Right atrium auricular region (tissue), 2 donors: ENCODE measurements around the gene GPC6. TPM values are rescaled to one million over a fixed set of nuclear protein-coding genes. Genes with fewer than 3 reads are reported as not detected.

Experiments
- DNase-seq: peaks from one replicate; pipeline ENCODE4 v3.0.0-alpha.2; 2019; ENCODE audit warnings: low spot score
- H3K27ac ChIP-seq, 2 donors: fragments of 200-600 bp; sonication (generic); 1 replicate in 1 of 2; 2 replicates in 1 of 2; pipeline ENCODE4 v1.5.1; 2016 to 2019
- H3K27me3 ChIP-seq, 2 donors: fragments of 200-600 bp; sonication (generic); one replicate each; pipeline versions ENCODE4 v1.5.1 to v1.6.0; 2017 to 2019
- H3K36me3 ChIP-seq: fragments of 200-600 bp; sonication (generic); one replicate; pipeline ENCODE4 v1.5.1; 2016
- H3K4me1 ChIP-seq, 2 donors: fragments of 200-600 bp; sonication (generic); one replicate each; pipeline versions ENCODE4 v1.5.1 to v1.6.0; 2017 to 2019
- H3K4me3 ChIP-seq, 2 donors: fragments of 200-600 bp; sonication (generic); 1 replicate in 1 of 2; 2 replicates in 1 of 2; pipeline ENCODE4 v1.5.1; 2017 to 2019; ENCODE audit warnings: mild to moderate bottlenecking in 1 of 2, moderate library complexity in 1 of 2
- H3K9me3 ChIP-seq, 2 donors: fragments of 200-600 bp; sonication (generic); one replicate each; pipeline ENCODE4 v1.5.1; 2019
- total RNA-seq, 2 donors: library from RNA; depleted of rRNA; stranded (reverse); fragments of >200 nt; gene quantifications; one replicate each; pipeline ENCODE4 v1.1.0, GENCODE V29; 2016
- TF ChIP-seq, protein P1 (sequence below), 2 donors: fragments of 200-600 bp; sonication (generic); IDR thresholded peaks; one replicate each; pipeline ENCODE4 v1.5.1; 2019; ENCODE audit warnings: antibody characterized with exemption in 2 of 2

The GPC6 gene
- total RNA-seq, 2 donors from 2014 or later: 1.3 to 3.8 TPM

DNA sequence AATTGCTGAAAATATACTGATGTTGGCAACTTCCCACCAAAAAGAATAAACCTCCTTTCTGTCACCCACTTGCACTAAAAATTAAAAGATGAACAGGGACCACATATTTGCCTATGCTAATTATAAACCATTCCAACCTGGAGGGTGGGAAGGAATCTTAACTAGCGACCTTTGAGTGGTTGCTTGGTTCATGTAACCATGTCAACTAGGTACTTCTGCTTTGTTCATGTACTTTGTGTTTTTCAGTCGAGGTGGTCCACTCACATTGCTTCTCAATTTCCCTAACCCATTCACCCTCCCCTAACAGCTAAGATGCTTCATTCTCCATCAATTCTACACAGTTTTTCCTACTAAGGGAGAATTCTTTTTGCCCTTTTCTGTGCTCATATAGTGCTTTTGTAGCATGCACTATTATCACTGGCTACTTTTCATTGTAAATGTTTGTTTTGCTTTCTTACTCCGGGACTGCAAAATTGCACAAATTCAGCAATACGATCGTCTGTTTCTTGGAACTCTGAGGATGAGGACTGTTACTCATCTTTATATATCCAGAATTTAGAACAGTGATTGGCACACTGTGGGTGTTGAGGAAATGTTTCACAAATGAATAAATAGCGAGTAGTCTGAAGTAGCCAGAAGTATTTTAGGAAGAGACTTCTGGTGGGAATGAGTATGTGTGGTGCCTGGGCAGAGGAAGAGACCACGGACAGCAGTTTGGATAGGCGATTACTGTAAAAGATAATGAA, 187.5 kb downstream of the GPC6 start:
- H3K4me3 ChIP-seq: no peak overlapping the region
- H3K36me3 ChIP-seq: no peaks in the 10 kb centered on the region
- DNase-seq: no peak
- no peaks in the 10 kb centered on the region for H3K9me3 ChIP-seq
- no peaks in the 10 kb centered on the region for H3K4me1 ChIP-seq
- H3K27ac ChIP-seq: no peak overlapping the region
- no peaks in the 10 kb centered on the region for H3K27me3 ChIP-seq
- TF ChIP-seq, protein P1, sequence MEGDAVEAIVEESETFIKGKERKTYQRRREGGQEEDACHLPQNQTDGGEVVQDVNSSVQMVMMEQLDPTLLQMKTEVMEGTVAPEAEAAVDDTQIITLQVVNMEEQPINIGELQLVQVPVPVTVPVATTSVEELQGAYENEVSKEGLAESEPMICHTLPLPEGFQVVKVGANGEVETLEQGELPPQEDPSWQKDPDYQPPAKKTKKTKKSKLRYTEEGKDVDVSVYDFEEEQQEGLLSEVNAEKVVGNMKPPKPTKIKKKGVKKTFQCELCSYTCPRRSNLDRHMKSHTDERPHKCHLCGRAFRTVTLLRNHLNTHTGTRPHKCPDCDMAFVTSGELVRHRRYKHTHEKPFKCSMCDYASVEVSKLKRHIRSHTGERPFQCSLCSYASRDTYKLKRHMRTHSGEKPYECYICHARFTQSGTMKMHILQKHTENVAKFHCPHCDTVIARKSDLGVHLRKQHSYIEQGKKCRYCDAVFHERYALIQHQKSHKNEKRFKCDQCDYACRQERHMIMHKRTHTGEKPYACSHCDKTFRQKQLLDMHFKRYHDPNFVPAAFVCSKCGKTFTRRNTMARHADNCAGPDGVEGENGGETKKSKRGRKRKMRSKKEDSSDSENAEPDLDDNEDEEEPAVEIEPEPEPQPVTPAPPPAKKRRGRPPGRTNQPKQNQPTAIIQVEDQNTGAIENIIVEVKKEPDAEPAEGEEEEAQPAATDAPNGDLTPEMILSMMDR (IDR thresholded peaks at IDR 0.05): no peak

DNA sequence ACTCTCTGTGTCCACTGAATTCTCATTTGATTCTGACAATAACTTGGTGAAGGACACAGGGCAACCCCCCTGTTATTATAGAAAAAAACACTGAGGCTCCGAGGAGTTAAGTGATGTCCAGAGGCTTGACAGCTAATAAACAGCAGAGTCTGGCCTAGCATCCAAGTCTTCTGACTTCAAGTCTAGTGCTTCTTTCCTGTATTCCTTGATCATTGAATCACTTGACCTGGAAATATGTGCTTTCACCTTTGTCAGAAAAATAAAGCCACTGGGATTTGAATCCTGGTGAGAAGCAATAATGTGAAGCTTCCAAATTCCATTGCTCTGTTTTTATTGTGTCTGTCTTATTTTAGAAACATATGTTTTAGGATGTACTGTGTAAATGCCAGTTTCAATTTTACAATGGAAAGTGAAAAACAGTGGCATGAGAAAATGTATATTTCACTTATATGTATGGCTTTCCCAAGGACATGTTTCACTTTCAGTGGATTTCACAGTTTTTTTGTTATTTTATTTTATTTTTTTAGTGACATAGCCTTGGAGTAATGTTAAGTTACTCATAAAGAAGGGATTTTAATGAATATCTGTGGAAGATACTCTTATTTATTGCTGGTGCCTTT, 190.2 kb downstream of the GPC6 start:
- DNase-seq: no peak
- H3K4me3 ChIP-seq: no peak overlapping the region

DNA sequence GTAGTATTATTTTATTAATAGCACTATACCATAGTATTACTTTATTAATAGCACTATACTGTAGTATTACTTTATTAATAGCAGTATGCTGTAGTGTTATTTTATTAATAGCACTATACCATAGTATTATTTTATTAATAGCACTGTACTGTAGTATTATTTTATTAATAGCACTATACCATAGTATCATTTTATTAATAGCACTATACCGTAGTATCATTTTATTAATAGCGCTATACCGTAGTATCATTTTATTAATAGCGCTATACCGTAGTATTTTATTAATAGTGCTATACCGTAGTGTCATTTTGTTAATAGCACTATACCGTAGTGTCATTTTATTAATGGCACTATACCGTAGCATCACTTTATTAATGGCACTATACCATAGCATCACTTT, 191.8 kb downstream of the GPC6 start:
- H3K9me3 ChIP-seq: no peaks in the 10 kb centered on the region
- H3K27ac ChIP-seq: no peak overlapping the region
- TF ChIP-seq, protein P1 (IDR thresholded peaks at IDR 0.05): no peak
- no peak for DNase-seq
- no peaks in the 10 kb centered on the region for H3K36me3 ChIP-seq
- H3K4me3 ChIP-seq: no peak overlapping the region
- H3K4me1 ChIP-seq: no peaks in the 10 kb centered on the region
- no peaks in the 10 kb centered on the region for H3K27me3 ChIP-seq

More for the DNA sequence above, 190.2 kb downstream of the GPC6 start:
- Histone ChIP-seq H3K27ac (no peak overlapping the region), H3K9me3 (no peaks in the 10 kb centered on the region), H3K27me3 (no peaks in the 10 kb centered on the region), H3K4me1 (no peaks in the 10 kb centered on the region), H3K36me3 (no peaks in the 10 kb centered on the region)
- TF ChIP-seq, protein P1 (IDR thresholded peaks at IDR 0.05): no peak

DNA sequence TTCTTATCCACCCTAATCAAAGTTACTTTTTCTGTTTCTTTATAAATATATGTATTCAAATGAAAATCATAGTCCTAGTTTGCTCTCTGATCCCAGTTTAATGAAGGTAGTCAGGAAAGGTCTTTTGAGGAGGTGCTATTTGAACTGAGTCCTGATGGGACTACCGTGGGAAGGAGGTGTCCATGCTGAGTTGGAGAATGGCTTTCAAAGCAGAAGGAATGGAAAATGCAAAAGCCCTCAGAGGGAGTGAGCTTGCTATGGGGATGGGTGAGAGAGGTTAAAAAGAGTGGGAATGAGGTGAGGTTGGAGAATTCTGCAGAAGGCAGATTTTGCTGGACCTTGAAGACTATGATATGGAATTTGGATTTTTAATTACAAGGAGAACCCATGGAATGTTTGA, 193.6 kb downstream of the GPC6 start:
- DNase-seq: no peak
- TF ChIP-seq, protein P1 (IDR thresholded peaks at IDR 0.05): no peak
- H3K27ac ChIP-seq: no peak overlapping the region
- no peaks in the 10 kb centered on the region for H3K36me3 ChIP-seq
- no peaks in the 10 kb centered on the region for H3K27me3 ChIP-seq
- no peaks in the 10 kb centered on the region for H3K9me3 ChIP-seq
- H3K4me3 ChIP-seq: no peak overlapping the region
- no peaks in the 10 kb centered on the region for H3K4me1 ChIP-seq

DNA sequence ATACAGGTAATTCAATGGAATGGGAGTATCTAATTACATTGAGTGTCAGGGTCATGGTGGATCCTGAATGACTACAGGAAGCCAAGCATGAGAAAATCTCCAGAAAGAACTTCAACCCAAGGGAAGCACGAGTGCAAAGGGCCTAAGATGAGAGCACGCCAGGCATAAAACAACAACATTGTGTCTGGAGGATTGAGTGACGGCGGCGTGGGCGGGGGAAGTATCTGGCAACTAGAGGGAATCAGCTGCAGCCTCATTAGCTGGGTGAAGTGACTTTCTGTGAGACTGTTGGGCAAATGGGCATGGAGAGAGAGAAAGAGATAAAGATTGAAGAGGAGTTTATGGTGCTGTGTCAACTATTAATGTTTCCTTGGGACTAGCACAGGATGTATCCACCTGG, 194.3 kb downstream of the GPC6 start:
- no peak overlapping the region for H3K27ac ChIP-seq
- TF ChIP-seq, protein P1 (IDR thresholded peaks at IDR 0.05): no peak
- no peak overlapping the region for H3K4me3 ChIP-seq
- no peaks in the 10 kb centered on the region for H3K4me1 ChIP-seq
- no peaks in the 10 kb centered on the region for H3K27me3 ChIP-seq
- no peaks in the 10 kb centered on the region for H3K36me3 ChIP-seq
- DNase-seq: no peak
- no peaks in the 10 kb centered on the region for H3K9me3 ChIP-seq
